T-helper 2 cell treated with Interferon-gamma antibody and Interleukin-4, amounts not matched to agents 100 ng/mL and 5 ng/mL, for 36 hours (primary cell): Measurements from ENCODE around the gene SS18. TPM values are rescaled to one million over a fixed set of nuclear protein-coding genes. Genes with fewer than 3 reads are reported as not detected.

Experiments
- intact Hi-C: fragments of 100-400 bp; cut with micrococcal nuclease; formaldehyde crosslinking; loops from one replicate; pipeline ENCODE4 v1.15.1; 2023
- total RNA-seq: library from RNA; stranded (reverse); gene quantifications from 2 replicates; pipeline ENCODE4 v1.2.3, GENCODE V29; 2022

SS18 gene
- total RNA-seq, 1 donor from 2014 or later, result 76.0 TPM

- intact Hi-C loops, result no loop called here
Measured at GRCh38 chr18:26073758-26074157, 16.7 kb downstream of the SS18 start.

GRCh38 chr18:26071725-26072124 is 18.7 kb downstream of the SS18 start:
- intact Hi-C loops, result no loop called here

- intact Hi-C loops, result no loop called here
Measured at GRCh38 chr18:26071020-26071419, 19.4 kb downstream of the SS18 start.

- intact Hi-C loops, result no loop called here
Measured at GRCh38 chr18:26059357-26059756, 31.1 kb downstream of the SS18 start.

GRCh38 chr18:26057344-26057773 is 33.1 kb downstream of the SS18 start:
- intact Hi-C loops, result no loop called here

GRCh38 chr18:26056291-26056690 is 34.1 kb downstream of the SS18 start:
- intact Hi-C loops, result no loop called here

GRCh38 chr18:26052505-26052904 is 37.9 kb downstream of the SS18 start:
- intact Hi-C loops, result no loop called here

GRCh38 chr18:26051843-26052242 is 38.6 kb downstream of the SS18 start:
- intact Hi-C loops, result no loop called here

- intact Hi-C loops, result loop anchor here (5.0 kb wide), 1 partner anchor 36 kb away; no protein-coding TSS in a partner anchor
Measured at GRCh38 chr18:26046419-26047077, 43.9 kb downstream of the SS18 start.

GRCh38 chr18:26044807-26045206 is 45.6 kb downstream of the SS18 start:
- intact Hi-C loops, result loop anchor here (5.0 kb wide), 1 partner anchor 37 kb away; no protein-coding TSS in a partner anchor

- intact Hi-C loops, result no loop called here
Measured at GRCh38 chr18:26040051-26040656, 50.3 kb downstream of the SS18 start.

GRCh38 chr18:26039203-26039602 is 51.2 kb downstream of the SS18 start:
- intact Hi-C loops, result no loop called here

GRCh38 chr18:26036635-26037034 is 53.8 kb downstream of the SS18 start:
- intact Hi-C loops, result no loop called here

- intact Hi-C loops, result no loop called here
Measured at GRCh38 chr18:26034850-26035497, 55.4 kb downstream of the SS18 start.

- intact Hi-C loops, result no loop called here
Measured at GRCh38 chr18:26022585-26022984, 67.8 kb downstream of the SS18 start.

GRCh38 chr18:26021061-26021754 is 69.2 kb downstream of the SS18 start:
- intact Hi-C loops, result no loop called here

- intact Hi-C loops, result loop anchor here (10.0 kb wide), 1 partner anchor 93 kb away; no protein-coding TSS in a partner anchor
Measured at GRCh38 chr18:26017929-26018328, 72.5 kb downstream of the SS18 start.

- intact Hi-C loops, result loop anchor here (10.0 kb wide), 1 partner anchor 90 kb away; no protein-coding TSS in a partner anchor
Measured at GRCh38 chr18:26014462-26014861, 76.0 kb downstream of the SS18 start.

- intact Hi-C loops, result no loop called here
Measured at GRCh38 chr18:26008619-26009018, 81.8 kb downstream of the SS18 start.

- intact Hi-C loops, result no loop called here
Measured at GRCh38 chr18:26008096-26008495, 82.3 kb downstream of the SS18 start.

- intact Hi-C loops, result no loop called here
Measured at GRCh38 chr18:26005950-26006349, 84.5 kb downstream of the SS18 start.

GRCh38 chr18:26004832-26005231 is 85.6 kb downstream of the SS18 start:
- intact Hi-C loops, result no loop called here
